IMR-90 (cell line): ENCODE results near the gene LINC00305.

ENCODE experiments used
- BHLHE40 ChIP-seq: fragments of 150-350 bp; IDR thresholded peaks from 2 replicates; pipeline ENCODE4 v1.6.1; 2016; ENCODE audit warnings: mild to moderate bottlenecking, low read depth, low read length
- CEBPB ChIP-seq: IDR thresholded peaks from 2 replicates; pipeline ENCODE4 v1.6.1; 2012; ENCODE audit warnings: low read depth, low read length, improper control_type of control experiment
- CHD1 ChIP-seq: IDR thresholded peaks from 2 replicates; pipeline ENCODE4 v1.6.1; 2012; ENCODE audit warnings: low read depth, low read length, improper control_type of control experiment
- MAFK ChIP-seq: IDR thresholded peaks from 2 replicates; pipeline ENCODE4 v1.6.1; 2012; ENCODE audit warnings: low read depth, low read length, improper control_type of control experiment
- MAZ ChIP-seq: IDR thresholded peaks from 2 replicates; pipeline ENCODE4 v1.6.1; 2012; ENCODE audit warnings: low read depth, mild to moderate bottlenecking, low read length, improper control_type of control experiment, moderate library complexity, borderline replicate concordance
- MXI1 ChIP-seq: IDR thresholded peaks from 2 replicates; pipeline ENCODE4 v1.6.1; 2012; ENCODE audit warnings: low read depth, mild to moderate bottlenecking, low read length, moderate library complexity, borderline replicate concordance
- POLR2A ChIP-seq: IDR thresholded peaks from 2 replicates; pipeline ENCODE4 v1.6.1; 2012; ENCODE audit warnings: mild to moderate bottlenecking, low read depth, low read length
- RAD21 ChIP-seq: IDR thresholded peaks from 2 replicates; pipeline ENCODE4 v1.6.1; 2012; ENCODE audit warnings: low read length, improper control_type of control experiment
- RCOR1 ChIP-seq: IDR thresholded peaks from 2 replicates; pipeline ENCODE4 v1.6.1; 2012; ENCODE audit warnings: mild to moderate bottlenecking, low read length, improper control_type of control experiment; ENCODE audit not compliant: insufficient replicate concordance
- RFX5 ChIP-seq: IDR thresholded peaks from 2 replicates; pipeline ENCODE4 v1.8.0; 2012; ENCODE audit warnings: low read depth, mild to moderate bottlenecking, low read length, moderate library complexity
- TF ChIP-seq, protein P1 (sequence below): fragments of 150-350 bp; IDR thresholded peaks from 2 replicates; pipeline ENCODE4 v1.6.1; 2017; ENCODE audit warnings: mild to moderate bottlenecking, antibody characterized with exemption, low read length, low read depth
- TF ChIP-seq, protein P2 (sequence below): conservative IDR thresholded peaks from 2 replicates; pipeline ENCODE4 v1.5.1; 2012; ENCODE audit warnings: mild to moderate bottlenecking, low read depth, low read length, improper control_type of control experiment
- TF ChIP-seq, protein P3 (sequence below): fragments of 150-350 bp; IDR thresholded peaks from 2 replicates; pipeline ENCODE4 v1.6.1; 2016; ENCODE audit warnings: low read depth, mild to moderate bottlenecking, low read length, moderate library complexity, borderline replicate concordance

DNA sequence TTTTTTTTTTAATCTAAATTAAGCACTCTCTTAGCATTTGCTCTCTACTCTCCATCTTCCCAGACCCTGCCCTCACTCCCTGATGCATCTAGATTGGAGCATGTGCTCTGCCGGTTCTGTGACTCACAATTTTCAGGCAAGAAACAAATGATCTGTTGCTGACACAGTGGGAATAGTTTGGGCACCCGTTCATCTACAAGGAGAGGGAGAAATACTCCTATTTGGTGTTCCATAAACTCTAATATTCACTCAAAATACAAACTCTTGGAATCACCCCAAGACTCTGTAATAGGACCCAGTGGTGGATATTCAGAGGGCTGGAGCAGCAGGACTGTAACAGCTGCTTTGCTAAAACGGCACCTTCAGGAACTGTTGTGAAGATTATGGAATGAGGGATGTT is 37.1 kb upstream of the LINC00305 start:
- TF ChIP-seq POLR2A = no peak
- TF ChIP-seq, protein P1, sequence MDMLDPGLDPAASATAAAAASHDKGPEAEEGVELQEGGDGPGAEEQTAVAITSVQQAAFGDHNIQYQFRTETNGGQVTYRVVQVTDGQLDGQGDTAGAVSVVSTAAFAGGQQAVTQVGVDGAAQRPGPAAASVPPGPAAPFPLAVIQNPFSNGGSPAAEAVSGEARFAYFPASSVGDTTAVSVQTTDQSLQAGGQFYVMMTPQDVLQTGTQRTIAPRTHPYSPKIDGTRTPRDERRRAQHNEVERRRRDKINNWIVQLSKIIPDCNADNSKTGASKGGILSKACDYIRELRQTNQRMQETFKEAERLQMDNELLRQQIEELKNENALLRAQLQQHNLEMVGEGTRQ = no peak
- TF ChIP-seq, protein P2, sequence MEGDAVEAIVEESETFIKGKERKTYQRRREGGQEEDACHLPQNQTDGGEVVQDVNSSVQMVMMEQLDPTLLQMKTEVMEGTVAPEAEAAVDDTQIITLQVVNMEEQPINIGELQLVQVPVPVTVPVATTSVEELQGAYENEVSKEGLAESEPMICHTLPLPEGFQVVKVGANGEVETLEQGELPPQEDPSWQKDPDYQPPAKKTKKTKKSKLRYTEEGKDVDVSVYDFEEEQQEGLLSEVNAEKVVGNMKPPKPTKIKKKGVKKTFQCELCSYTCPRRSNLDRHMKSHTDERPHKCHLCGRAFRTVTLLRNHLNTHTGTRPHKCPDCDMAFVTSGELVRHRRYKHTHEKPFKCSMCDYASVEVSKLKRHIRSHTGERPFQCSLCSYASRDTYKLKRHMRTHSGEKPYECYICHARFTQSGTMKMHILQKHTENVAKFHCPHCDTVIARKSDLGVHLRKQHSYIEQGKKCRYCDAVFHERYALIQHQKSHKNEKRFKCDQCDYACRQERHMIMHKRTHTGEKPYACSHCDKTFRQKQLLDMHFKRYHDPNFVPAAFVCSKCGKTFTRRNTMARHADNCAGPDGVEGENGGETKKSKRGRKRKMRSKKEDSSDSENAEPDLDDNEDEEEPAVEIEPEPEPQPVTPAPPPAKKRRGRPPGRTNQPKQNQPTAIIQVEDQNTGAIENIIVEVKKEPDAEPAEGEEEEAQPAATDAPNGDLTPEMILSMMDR = no peak
- TF ChIP-seq RAD21 = no peak
- no peak for TF ChIP-seq MAFK
- TF ChIP-seq MXI1 = no peak
- no peak for TF ChIP-seq RCOR1
- no peak for TF ChIP-seq CEBPB
- TF ChIP-seq, protein P3, sequence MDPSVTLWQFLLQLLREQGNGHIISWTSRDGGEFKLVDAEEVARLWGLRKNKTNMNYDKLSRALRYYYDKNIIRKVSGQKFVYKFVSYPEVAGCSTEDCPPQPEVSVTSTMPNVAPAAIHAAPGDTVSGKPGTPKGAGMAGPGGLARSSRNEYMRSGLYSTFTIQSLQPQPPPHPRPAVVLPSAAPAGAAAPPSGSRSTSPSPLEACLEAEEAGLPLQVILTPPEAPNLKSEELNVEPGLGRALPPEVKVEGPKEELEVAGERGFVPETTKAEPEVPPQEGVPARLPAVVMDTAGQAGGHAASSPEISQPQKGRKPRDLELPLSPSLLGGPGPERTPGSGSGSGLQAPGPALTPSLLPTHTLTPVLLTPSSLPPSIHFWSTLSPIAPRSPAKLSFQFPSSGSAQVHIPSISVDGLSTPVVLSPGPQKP = no peak
- no peak for TF ChIP-seq RFX5
- no peak for TF ChIP-seq CHD1
- TF ChIP-seq MAZ = no peak
- TF ChIP-seq BHLHE40 = no peak
